Ovary (tissue), 9 donors: ENCODE results near the gene EPHA2. TPM values are rescaled to one million over a fixed set of nuclear protein-coding genes. Genes with fewer than 3 reads are reported as not detected.

Experiments used
- DNase-seq, 5 donors: peaks; one replicate each; pipeline ENCODE4 v3.0.0-alpha.2; 2019 to 2020
- H3K27ac ChIP-seq, 2 donors: fragments of 200-600 bp; one replicate each; pipeline versions ENCODE4 v1.5.1 to v1.8.0; 2019 to 2022
- H3K27me3 ChIP-seq: fragments of 200-600 bp; one replicate; pipeline ENCODE4 v1.8.0; 2022
- H3K36me3 ChIP-seq: fragments of 200-600 bp; sonication (generic); one replicate; pipeline ENCODE4 v1.5.1; 2019
- H3K4me1 ChIP-seq: one replicate; pipeline ENCODE4 v1.8.1; 2013; ENCODE audit warnings: mild to moderate bottlenecking, moderate library complexity; ENCODE audit not compliant: insufficient read depth
- H3K4me3 ChIP-seq: fragments of 200-600 bp; sonication (generic); one replicate; pipeline ENCODE4 v1.5.1; 2017
- H3K9me3 ChIP-seq, 2 donors: fragments of 200-600 bp in 1 of 2; sonication (generic) in 1 of 2; one replicate each; pipeline versions ENCODE4 v1.5.1 to v1.8.1; 2013 to 2019; ENCODE audit warnings: mild to moderate bottlenecking in 1 of 2, moderate library complexity in 1 of 2
- CTCF ChIP-seq, 3 donors: fragments of 450-650 bp in 2 of 3; fragments of 200-600 bp in 1 of 3; IDR thresholded peaks; one replicate each; pipeline versions ENCODE4 v1.5.1 to v1.8.0; 2016 to 2022; ENCODE audit warnings: antibody characterized with exemption in 3 of 3, mild to moderate bottlenecking in 1 of 3
- EP300 ChIP-seq: sonication (generic); formaldehyde crosslinking; IDR thresholded peaks from one replicate; pipeline ENCODE4 v1.6.1; 2017; ENCODE audit warnings: antibody characterized with exemption
- POLR2A ChIP-seq: fragments of 450-650 bp; IDR thresholded peaks from one replicate; pipeline ENCODE4 v1.6.1; 2017; ENCODE audit warnings: antibody characterized with exemption, mild to moderate bottlenecking, moderate library complexity
- WGBS, 3 donors: extraction: QIAGEN DNeasy Blood & Tissue Kit in 1 of 3; methylation state at CpG; one replicate each; pipeline versions ENCODE4 v1.1.5 to v1.1.7; 2013 to 2017; 5-methylcytosine and 5-hydroxymethylcytosine counted together
- intact Hi-C, 4 donors: fragments of 100-400 bp; cut with DNase I; formaldehyde crosslinking; loops; one replicate each; pipeline versions ENCODE4 v1.11.0 to v1.15.1; 2022 to 2023
- polyA plus RNA-seq, 2 donors: library from polyadenylated mRNA; stranded (reverse); fragments of 200-250 nt in 1 of 2; fragments of 350-450 nt in 1 of 2; fragmentation: Illumina TruSeq in 1 of 2; extraction: RNeasy Lipid Tissue Mini Kit (QIAGEN cat#74804) in 1 of 2; gene quantifications; one replicate each; pipeline ENCODE4 v1.2.3, GENCODE V29; 2013 to 2014
- total RNA-seq, 7 donors: library from RNA; depleted of rRNA in 2 of 7; stranded (reverse); fragments of >200 nt in 2 of 7; fragmentation: NEBNext Ultra II Directional in 3 of 7; extraction: Animal tissue kit (Norgen Biotek cat#: 25700) in 3 of 7; gene quantifications; one replicate each; pipeline versions ENCODE4 v1.1.0 to v1.2.4, GENCODE V29; 2016 to 2023
- donor health status: DM: no; HTN: no; CAD: no; lungs with moderate emphysema.
- donor health status: DM: no; HTN: no; CAD: no.
- donor health status: Bipolar disorder and iron deficiency.
- donor health status: DM: yes; HTN: yes; CAD: no.
- donor health status: DM: no; HTN: no; CAD: no.
- donor health status: DM: yes; HTN: yes; CAD: no.

The EPHA2 gene
- total and polyA plus RNA-seq, 9 donors = 3.8 to 40.7 (median 8.2) TPM

- Histone ChIP-seq H3K4me1 (peaks cover 1% of the 10 kb centered on the region), H3K9me3 (no peaks in the 10 kb centered on the region), H3K27ac (no peak overlapping the region), H3K4me3 (no peak overlapping the region), H3K36me3 (no peaks in the 10 kb centered on the region), H3K27me3 (no peaks in the 10 kb centered on the region)
- WGBS, 3 donors = 86 to 97% (median 91%) methylated on average over 5 of the region's 5 CpGs
- intact Hi-C loops = loop anchor here in 3 of 4 donors (2.0 to 10.0 kb wide), 3 partner anchors 61 to 279 kb away; no protein-coding TSS in a partner anchor
- DNase-seq = peak in 1 of 5 donors; percentile 19
- TF ChIP-seq POLR2A (no peak), CTCF (IDR thresholded peaks at IDR 0.05) (no peak), EP300 (no peak)
These were observed 72.4 kb downstream of the EPHA2 start for GRCh38 chr1:16083486-16083885.

GRCh38 chr1:16082283-16083038, 73.4 kb downstream of the EPHA2 start:
- TF ChIP-seq EP300 (no peak), CTCF (IDR thresholded peaks at IDR 0.05) (peak; percentile 35 to 56 (median 38))
- Histone ChIP-seq H3K36me3 (no peaks in the 10 kb centered on the region), H3K4me3 (no peak overlapping the region), H3K27me3 (no peaks in the 10 kb centered on the region), H3K9me3 (no peaks in the 10 kb centered on the region), H3K4me1 (peaks cover 1% of the 10 kb centered on the region), H3K27ac (no peak overlapping the region)
- intact Hi-C loops = loop anchor here in 3 of 4 donors (2.0 to 10.0 kb wide), 3 partner anchors 62 to 280 kb away; no protein-coding TSS in a partner anchor
- 78 to 81% (median 79%) methylated on average over 9 of the region's 9 CpGs for WGBS, 3 donors
- peak in 4 of 5 donors; percentile 59 to 68 (median 65) for DNase-seq

- WGBS, 3 donors = 82 to 90% (median 89%) methylated on average over 9 of the region's 9 CpGs
- H3K27ac ChIP-seq = no peak overlapping the region
- intact Hi-C loops = loop anchor here in 3 of 4 donors (2.0 to 10.0 kb wide), 4 partner anchors 63 to 281 kb away; no protein-coding TSS in a partner anchor
These were observed 74.2 kb downstream of the EPHA2 start for GRCh38 chr1:16081636-16082035.

More at GRCh38 chr1:16081636-16082035, 74.2 kb downstream of the EPHA2 start:
- no peaks in the 10 kb centered on the region for H3K27me3 ChIP-seq
- peak in 1 of 5 donors; percentile 22 for DNase-seq
- H3K36me3 ChIP-seq = no peaks in the 10 kb centered on the region
- peaks cover 1% of the 10 kb centered on the region for H3K4me1 ChIP-seq
- no peak overlapping the region for H3K4me3 ChIP-seq
- TF ChIP-seq POLR2A (no peak), EP300 (no peak), CTCF (IDR thresholded peaks at IDR 0.05) (no peak)
- no peaks in the 10 kb centered on the region for H3K9me3 ChIP-seq
